ENCODE data around the gene MGLL.

DNA sequence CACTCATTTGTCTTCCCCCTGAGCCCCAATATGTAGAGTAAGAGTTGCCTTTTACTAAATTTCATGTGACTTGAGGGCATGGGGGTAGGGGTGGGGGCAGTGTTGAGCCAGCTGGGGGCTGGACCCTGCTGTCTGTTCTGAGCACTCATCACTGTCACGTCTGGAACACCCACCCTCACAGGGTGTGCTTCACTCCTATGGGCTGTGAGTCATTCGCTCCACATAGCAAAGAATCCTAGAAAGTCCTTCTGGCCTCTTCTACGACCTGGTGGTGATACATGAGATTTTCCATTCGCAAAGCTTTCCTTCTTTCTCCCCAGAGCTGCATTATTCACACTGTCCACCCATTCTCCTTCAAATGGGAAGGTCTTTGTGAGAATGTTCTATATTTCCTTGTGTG lies 43.6 kb upstream of the MGLL start:
- TF ChIP-seq, protein P1, sequence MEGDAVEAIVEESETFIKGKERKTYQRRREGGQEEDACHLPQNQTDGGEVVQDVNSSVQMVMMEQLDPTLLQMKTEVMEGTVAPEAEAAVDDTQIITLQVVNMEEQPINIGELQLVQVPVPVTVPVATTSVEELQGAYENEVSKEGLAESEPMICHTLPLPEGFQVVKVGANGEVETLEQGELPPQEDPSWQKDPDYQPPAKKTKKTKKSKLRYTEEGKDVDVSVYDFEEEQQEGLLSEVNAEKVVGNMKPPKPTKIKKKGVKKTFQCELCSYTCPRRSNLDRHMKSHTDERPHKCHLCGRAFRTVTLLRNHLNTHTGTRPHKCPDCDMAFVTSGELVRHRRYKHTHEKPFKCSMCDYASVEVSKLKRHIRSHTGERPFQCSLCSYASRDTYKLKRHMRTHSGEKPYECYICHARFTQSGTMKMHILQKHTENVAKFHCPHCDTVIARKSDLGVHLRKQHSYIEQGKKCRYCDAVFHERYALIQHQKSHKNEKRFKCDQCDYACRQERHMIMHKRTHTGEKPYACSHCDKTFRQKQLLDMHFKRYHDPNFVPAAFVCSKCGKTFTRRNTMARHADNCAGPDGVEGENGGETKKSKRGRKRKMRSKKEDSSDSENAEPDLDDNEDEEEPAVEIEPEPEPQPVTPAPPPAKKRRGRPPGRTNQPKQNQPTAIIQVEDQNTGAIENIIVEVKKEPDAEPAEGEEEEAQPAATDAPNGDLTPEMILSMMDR (IDR thresholded peaks at IDR 0.05), result no peak
- no peak for TF ChIP-seq EZH2 (IDR thresholded peaks at IDR 0.05; ENCODE audit: borderline replicate concordance, insufficient read depth, low read depth, low read length, poor library complexity, severe bottlenecking)
